Smooth muscle cell (in vitro differentiated cells): ENCODE measurements around the gene FAAP24. TPM values are rescaled to one million over a fixed set of nuclear protein-coding genes. Genes with fewer than 3 reads are reported as not detected.

Experiments
- DNase-seq: peaks from one replicate; lab custom pipeline; 2025; ENCODE audit not compliant: unreplicated experiment; lab: John Stamatoyannopoulos, UW
- H2AFZ ChIP-seq: fragments of 200-600 bp; sonication (generic); 2 replicates; pipeline ENCODE4 v1.6.0; 2016; ENCODE audit warnings: antibody characterized with exemption, low read depth, mild to moderate bottlenecking
- H3F3A ChIP-seq: fragments of 200-600 bp; sonication (generic); 2 replicates; pipeline ENCODE4 v1.6.0; 2017; ENCODE audit warnings: antibody characterized with exemption, low read depth
- H3K27ac ChIP-seq: fragments of 200-600 bp; sonication (generic); 2 replicates; pipeline ENCODE4 v1.5.1; 2016; ENCODE audit warnings: low read depth, mild to moderate bottlenecking
- H3K27me3 ChIP-seq: fragments of 200-600 bp; sonication (generic); 2 replicates; pipeline ENCODE4 v1.6.1; 2016; ENCODE audit warnings: low read depth, mild to moderate bottlenecking
- H3K36me3 ChIP-seq: fragments of 200-600 bp; sonication (generic); 2 replicates; pipeline ENCODE4 v1.5.1; 2016; ENCODE audit warnings: low read depth
- H3K4me1 ChIP-seq: fragments of 200-600 bp; sonication (generic); 2 replicates; pipeline ENCODE4 v1.5.1; 2016; ENCODE audit warnings: low read depth
- H3K4me2 ChIP-seq: fragments of 200-600 bp; sonication (generic); 2 replicates; pipeline ENCODE4 v1.6.0; 2016; ENCODE audit warnings: mild to moderate bottlenecking
- H3K4me3 ChIP-seq: fragments of 200-600 bp; sonication (generic); 2 replicates; pipeline ENCODE4 v1.5.1; 2016; ENCODE audit warnings: mild to moderate bottlenecking
- H3K79me2 ChIP-seq: fragments of 200-600 bp; sonication (generic); 2 replicates; pipeline ENCODE4 v1.6.0; 2016; ENCODE audit warnings: low read depth, mild to moderate bottlenecking
- H3K9ac ChIP-seq: fragments of 200-600 bp; sonication (generic); 2 replicates; pipeline ENCODE4 v1.6.0; 2016; ENCODE audit warnings: low read depth
- H3K9me3 ChIP-seq: fragments of 200-600 bp; sonication (generic); replicated peaks from 2 replicates; pipeline ENCODE4 v1.5.1; 2016; ENCODE audit warnings: low read depth
- H4K20me1 ChIP-seq: fragments of 200-600 bp; sonication (generic); 2 replicates; pipeline ENCODE4 v1.6.0; 2016; ENCODE audit warnings: low read depth
- WGBS: methylation state at CpG from one replicate; pipeline ENCODE4 v1.1.7; 2016; ENCODE audit warnings: low lambda C conversion rate; 5-methylcytosine and 5-hydroxymethylcytosine counted together
- polyA plus RNA-seq: library from polyadenylated mRNA; unstranded; fragments of >200 nt; fragmentation: Nextera tagmentation; extraction: Ambion mirVana; gene quantifications from 2 replicates; pipeline ENCODE4 v1.2.1, GENCODE V29; 2016
- total RNA-seq: library from RNA; depleted of rRNA; stranded (reverse); fragments of >200 nt; gene quantifications from 2 replicates; pipeline ENCODE4 v1.2.3, GENCODE V29; 2014
- TF ChIP-seq, protein P1 (sequence below): fragments of 200-600 bp; sonication (generic); IDR thresholded peaks from 2 replicates; pipeline ENCODE4 v1.5.1; 2017; ENCODE audit warnings: borderline replicate concordance, mild to moderate bottlenecking, antibody characterized with exemption; ENCODE audit not compliant: insufficient read depth, poor library complexity, severe bottlenecking

FAAP24 gene, protein sequence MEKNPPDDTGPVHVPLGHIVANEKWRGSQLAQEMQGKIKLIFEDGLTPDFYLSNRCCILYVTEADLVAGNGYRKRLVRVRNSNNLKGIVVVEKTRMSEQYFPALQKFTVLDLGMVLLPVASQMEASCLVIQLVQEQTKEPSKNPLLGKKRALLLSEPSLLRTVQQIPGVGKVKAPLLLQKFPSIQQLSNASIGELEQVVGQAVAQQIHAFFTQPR
- total RNA-seq = 2.2 and 4.7 TPM in 2 replicates
- polyA plus RNA-seq = 5.3 and 6.3 TPM in 2 replicates

- Histone ChIP-seq H2AFZ (peak within 1 kb of the TSS; percentile 89), H3K36me3 (no peaks in the 10 kb centered on the region), H4K20me1 (no peaks in the 10 kb centered on the region), H3K4me2 (peak within 1 kb of the TSS; percentile 98), H3K9me3 (no peaks in the 10 kb centered on the region), H3F3A (no peaks in the 10 kb centered on the region), H3K27me3 (no peaks in the 10 kb centered on the region), H3K27ac (no peak within 1 kb of the TSS), H3K4me3 (peak within 1 kb of the TSS; percentile 73), H3K9ac (peak within 1 kb of the TSS; percentile 60), H3K79me2 (peaks cover 28% of the 10 kb centered on the region), H3K4me1 (peaks cover 8% of the 10 kb centered on the region)
- 5% methylated on average over 57 of the region's 57 CpGs for WGBS
- TF ChIP-seq, protein P1, sequence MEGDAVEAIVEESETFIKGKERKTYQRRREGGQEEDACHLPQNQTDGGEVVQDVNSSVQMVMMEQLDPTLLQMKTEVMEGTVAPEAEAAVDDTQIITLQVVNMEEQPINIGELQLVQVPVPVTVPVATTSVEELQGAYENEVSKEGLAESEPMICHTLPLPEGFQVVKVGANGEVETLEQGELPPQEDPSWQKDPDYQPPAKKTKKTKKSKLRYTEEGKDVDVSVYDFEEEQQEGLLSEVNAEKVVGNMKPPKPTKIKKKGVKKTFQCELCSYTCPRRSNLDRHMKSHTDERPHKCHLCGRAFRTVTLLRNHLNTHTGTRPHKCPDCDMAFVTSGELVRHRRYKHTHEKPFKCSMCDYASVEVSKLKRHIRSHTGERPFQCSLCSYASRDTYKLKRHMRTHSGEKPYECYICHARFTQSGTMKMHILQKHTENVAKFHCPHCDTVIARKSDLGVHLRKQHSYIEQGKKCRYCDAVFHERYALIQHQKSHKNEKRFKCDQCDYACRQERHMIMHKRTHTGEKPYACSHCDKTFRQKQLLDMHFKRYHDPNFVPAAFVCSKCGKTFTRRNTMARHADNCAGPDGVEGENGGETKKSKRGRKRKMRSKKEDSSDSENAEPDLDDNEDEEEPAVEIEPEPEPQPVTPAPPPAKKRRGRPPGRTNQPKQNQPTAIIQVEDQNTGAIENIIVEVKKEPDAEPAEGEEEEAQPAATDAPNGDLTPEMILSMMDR = no peak
- DNase-seq = peak; percentile 88
Observed at GRCh38 chr19:32971715-32972540, at the start of gene FAAP24, which contains the start of gene CEP89. Gene FAAP24 (plus strand): TSS chr19:32972242. CDS start chr19:32973197, 955 bp downstream. Gene CEP89 (minus strand): TSS chr19:32971958. CDS start chr19:32971874, 84 bp downstream.

GRCh38 chr19:32924200-32924599 lies 47.8 kb upstream of the FAAP24 start:
- TF ChIP-seq, protein P1 = no peak
- H3F3A ChIP-seq = peaks cover 5% of the 10 kb centered on the region
- H3K9me3 ChIP-seq = no peaks in the 10 kb centered on the region
- no peak overlapping the region for H3K4me2 ChIP-seq
- DNase-seq = no peak
- no peaks in the 10 kb centered on the region for H3K79me2 ChIP-seq
- peak overlapping the region; percentile 82 for H3K27ac ChIP-seq
- no peak overlapping the region for H3K9ac ChIP-seq
- no peaks in the 10 kb centered on the region for H3K27me3 ChIP-seq
- no peaks in the 10 kb centered on the region for H3K4me1 ChIP-seq
- H4K20me1 ChIP-seq = no peaks in the 10 kb centered on the region
- WGBS = 19% methylated on average over 6 of the region's 6 CpGs
- no peaks in the 10 kb centered on the region for H3K36me3 ChIP-seq
- no peak overlapping the region for H3K4me3 ChIP-seq
- no peak overlapping the region for H2AFZ ChIP-seq

GRCh38 chr19:32928806-32929205 lies 43.2 kb upstream of the FAAP24 start:
- Histone ChIP-seq H3K9ac (no peak overlapping the region), H2AFZ (no peak overlapping the region), H3K27me3 (no peaks in the 10 kb centered on the region), H3K9me3 (no peaks in the 10 kb centered on the region), H3K36me3 (peaks cover 2% of the 10 kb centered on the region), H3K4me1 (no peaks in the 10 kb centered on the region), H3K4me3 (no peak overlapping the region), H3K79me2 (no peaks in the 10 kb centered on the region), H3F3A (peaks cover 5% of the 10 kb centered on the region), H3K27ac (no peak overlapping the region), H3K4me2 (no peak overlapping the region), H4K20me1 (no peaks in the 10 kb centered on the region)
- DNase-seq = no peak
- 82% methylated on average over 2 of the region's 2 CpGs for WGBS
- TF ChIP-seq, protein P1 = no peak
